ENCODE results near the gene EFTUD2.

DNA sequence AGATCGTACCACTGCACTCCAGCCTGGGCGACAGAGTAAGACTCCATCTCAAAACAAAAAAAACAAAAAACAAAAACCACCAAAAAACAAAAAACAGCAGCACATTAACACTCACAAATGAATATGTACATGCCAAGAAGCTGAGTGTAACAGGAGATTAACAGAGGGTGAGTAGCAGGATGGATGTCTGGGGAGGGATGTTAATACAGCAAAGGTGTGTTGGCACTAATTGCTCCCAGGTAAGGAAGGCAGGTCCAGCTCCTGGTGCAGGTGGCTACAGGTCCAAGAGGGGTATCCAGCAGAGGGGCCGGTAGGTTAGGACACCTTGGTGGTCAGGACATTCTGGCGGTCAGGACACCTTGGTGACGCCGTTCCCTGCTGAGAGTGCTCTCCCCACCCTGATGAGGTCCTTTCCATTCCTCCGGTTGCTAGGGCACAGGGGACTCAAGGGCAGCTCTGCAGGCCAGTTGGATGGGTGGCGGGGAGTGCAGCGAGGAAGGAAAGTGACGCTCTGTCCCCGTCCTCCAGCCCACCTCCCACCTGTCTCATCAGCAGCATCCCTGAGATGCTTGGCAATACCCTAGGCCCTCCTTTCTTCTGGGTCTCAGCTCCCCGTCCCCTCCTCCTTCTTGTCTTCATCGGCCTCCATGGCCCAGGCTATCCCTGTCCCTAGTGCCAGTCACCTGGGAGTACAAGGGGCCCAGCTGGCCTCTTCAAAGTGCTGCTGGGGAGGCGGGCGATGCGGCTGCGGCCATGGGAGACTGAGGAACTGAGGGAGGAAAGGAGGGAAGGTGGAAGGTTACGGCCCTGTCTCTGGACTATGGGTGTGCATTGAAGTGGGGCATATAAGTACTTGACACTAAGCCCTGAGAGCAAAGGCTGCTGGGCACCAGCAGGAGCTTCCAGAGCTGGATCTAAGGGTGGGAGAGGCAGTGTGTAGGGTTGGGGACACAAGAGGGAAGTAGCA lies 26.8 kb upstream of the EFTUD2 start:
- TF ChIP-seq POLR2A (IDR thresholded peaks at IDR 0.05), result no peak
- TF ChIP-seq, protein P1, sequence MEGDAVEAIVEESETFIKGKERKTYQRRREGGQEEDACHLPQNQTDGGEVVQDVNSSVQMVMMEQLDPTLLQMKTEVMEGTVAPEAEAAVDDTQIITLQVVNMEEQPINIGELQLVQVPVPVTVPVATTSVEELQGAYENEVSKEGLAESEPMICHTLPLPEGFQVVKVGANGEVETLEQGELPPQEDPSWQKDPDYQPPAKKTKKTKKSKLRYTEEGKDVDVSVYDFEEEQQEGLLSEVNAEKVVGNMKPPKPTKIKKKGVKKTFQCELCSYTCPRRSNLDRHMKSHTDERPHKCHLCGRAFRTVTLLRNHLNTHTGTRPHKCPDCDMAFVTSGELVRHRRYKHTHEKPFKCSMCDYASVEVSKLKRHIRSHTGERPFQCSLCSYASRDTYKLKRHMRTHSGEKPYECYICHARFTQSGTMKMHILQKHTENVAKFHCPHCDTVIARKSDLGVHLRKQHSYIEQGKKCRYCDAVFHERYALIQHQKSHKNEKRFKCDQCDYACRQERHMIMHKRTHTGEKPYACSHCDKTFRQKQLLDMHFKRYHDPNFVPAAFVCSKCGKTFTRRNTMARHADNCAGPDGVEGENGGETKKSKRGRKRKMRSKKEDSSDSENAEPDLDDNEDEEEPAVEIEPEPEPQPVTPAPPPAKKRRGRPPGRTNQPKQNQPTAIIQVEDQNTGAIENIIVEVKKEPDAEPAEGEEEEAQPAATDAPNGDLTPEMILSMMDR (IDR thresholded peaks at IDR 0.05), result no peak

All from body of pancreas (tissue), 4 donors.